Fibroblast of villous mesenchyme (primary cell): ENCODE results near the gene CACNA1E. TPM values are rescaled to one million over a fixed set of nuclear protein-coding genes. Genes with fewer than 3 reads are reported as not detected.
"Not testable (repeated sequence)": the region's sequence is repeated elsewhere in the genome, so short reads cannot be mapped to it uniquely, and the experiment has no call there.

Source experiments
- DNase-seq: peaks from one replicate; pipeline ENCODE4 v3.0.0-alpha.2; 2010; ENCODE audit warnings: low read depth
- H3K4me3 ChIP-seq: 2 replicates; pipeline ENCODE4 v1.5.1; 2011; ENCODE audit warnings: low read depth, mild to moderate bottlenecking, low read length
- CTCF ChIP-seq: IDR thresholded peaks from 2 replicates; pipeline ENCODE4 v1.5.1; 2012; ENCODE audit warnings: low read depth, mild to moderate bottlenecking, low read length; ENCODE audit not compliant: insufficient read depth
- total RNA-seq: library from RNA; depleted of rRNA; stranded (reverse); fragments of >200 nt; gene quantifications from 2 replicates; pipeline ENCODE4 v1.2.3, GENCODE V29; 2012

The CACNA1E gene
- total RNA-seq, 1 donor, result not detected

- no peak for TF ChIP-seq CTCF
- H3K4me3 ChIP-seq, result no peak overlapping the region
- no peak for DNase-seq
These were observed 41.9 kb downstream of the CACNA1E start for GRCh38 chr1:181525104-181525721.

DNA sequence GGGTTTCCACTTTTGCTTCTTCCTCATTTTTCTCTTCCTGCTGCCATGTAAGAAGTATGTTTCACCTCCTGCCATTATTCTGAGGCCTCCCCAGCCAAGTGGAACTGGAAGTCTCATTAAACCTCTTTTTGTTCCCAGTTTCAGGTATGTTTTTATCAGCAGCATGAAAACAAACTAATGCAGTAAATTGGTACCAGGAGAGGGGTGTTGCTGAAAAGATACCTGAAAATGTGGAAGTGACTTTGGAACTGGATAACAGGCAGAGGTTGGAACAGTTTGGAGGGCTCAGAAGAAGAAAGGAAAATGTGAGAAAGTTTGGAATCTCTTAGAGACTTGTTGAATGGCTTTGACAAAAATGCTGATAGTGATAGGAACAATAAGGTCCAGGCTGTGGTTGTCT, 44.9 kb downstream of the CACNA1E start:
- DNase-seq, H3K4me3 ChIP-seq: not testable (repeated sequence)

- no peak for TF ChIP-seq CTCF
- no peak for DNase-seq
These were observed 48.1 kb downstream of the CACNA1E start for GRCh38 chr1:181531441-181531840.

DNA sequence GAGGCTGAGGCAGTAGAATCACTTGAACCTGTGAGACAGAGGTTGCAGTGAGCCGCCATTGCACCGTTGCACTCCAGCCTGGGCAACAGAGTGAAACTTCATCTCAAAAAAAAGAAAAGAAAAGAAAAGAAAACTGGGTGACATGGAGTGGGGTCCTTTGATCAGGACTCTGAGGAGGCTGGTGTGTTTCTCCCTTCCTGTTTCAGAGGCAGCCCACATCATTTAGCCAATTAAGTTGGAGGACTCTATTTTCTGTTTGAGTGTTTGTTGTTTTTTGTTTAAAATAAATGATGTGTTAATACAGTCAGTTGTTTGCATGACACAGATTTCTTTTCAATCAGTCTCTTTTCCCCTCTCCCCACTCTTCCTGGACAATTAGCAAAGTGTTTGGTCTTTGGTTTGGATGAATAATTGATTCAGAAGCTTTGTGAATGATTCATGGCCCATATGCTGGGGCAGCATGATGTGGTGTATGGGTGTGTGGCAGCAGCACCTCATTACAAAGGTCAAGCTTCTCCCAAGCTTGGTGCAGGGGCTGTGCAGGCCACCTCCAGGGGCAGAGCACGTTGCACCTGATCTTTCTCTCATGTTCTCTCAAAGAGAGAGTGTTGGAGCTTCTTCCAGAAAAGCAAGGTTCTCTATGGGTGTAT, 48.8 kb downstream of the CACNA1E start:
- no peak for DNase-seq
- TF ChIP-seq CTCF, result no peak
- no peak overlapping the region for H3K4me3 ChIP-seq

More at GRCh38 chr1:181531441-181531840, 48.1 kb downstream of the CACNA1E start:
- H3K4me3 ChIP-seq, result no peak overlapping the region

DNA sequence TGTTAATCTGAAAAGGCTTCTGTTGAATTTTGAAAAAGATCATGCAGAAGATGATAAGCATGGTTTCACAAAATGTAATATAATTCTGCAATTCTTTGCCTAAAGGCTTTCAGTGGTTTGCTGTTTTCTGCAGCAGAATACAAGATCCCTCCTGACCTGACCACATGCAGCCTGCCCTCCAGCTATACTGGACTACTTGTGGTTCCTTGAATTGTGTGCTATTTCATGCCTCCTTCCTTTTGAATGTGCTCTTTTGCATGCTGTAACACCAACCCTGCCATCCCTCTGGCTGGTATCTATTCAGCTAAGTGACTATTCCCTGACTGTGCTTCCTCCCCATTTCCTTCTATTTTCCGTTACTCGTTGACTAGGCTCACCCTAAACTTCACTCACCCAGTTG, 55.5 kb downstream of the CACNA1E start:
- DNase-seq, result no peak

GRCh38 chr1:181541458-181541857, 58.1 kb downstream of the CACNA1E start:
- H3K4me3 ChIP-seq, result no peak overlapping the region
- no peak for TF ChIP-seq CTCF
- no peak for DNase-seq

More for the DNA sequence above, 55.5 kb downstream of the CACNA1E start:
- no peak for TF ChIP-seq CTCF
- H3K4me3 ChIP-seq, result no peak overlapping the region

DNA sequence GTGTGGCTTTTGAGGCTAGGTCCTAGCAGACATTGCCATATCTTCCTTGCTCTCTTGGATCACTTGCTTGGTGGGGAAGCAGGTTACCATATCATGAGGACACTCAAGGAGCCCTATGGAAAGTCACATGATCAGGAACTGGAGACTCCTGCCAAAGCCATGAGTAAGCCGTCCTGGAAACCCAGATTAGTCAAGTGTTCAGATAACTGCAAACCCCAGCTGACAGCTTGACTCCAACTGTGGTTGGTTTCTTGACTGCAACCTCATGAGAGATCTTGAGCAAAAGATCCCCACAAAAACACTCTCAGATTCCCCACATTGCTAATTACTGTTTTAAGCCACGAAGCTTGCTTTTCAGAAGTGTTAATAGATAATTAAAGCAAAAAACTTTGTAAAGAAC, 58.6 kb downstream of the CACNA1E start:
- no peak overlapping the region for H3K4me3 ChIP-seq
- no peak for TF ChIP-seq CTCF
- no peak for DNase-seq

DNA sequence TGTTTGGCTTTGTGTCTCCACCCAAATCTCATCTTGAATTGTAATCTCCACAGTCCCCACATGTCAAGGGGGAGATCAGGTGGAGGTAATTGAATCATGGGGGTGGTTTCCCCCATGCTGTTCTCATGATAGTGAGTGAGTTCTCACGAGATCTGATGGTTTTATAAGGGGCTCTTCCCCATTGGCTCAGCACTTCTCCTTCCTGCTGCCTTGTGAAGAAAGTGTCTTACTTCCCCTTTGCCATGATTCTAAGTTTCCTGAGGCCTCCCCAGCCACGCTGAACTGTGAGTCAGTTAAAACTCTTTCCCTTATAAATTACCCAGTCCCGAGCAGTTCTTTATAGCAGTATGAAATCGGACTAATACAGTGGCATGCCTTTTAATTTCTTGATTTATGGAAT, 59.1 kb downstream of the CACNA1E start:
- DNase-seq, H3K4me3 ChIP-seq: not testable (repeated sequence)
